HEK293 (cell line): ENCODE results near the gene PPP1R2B.

Experiments
- CTCF ChIA-PET: fragments of 350-600 bp; formaldehyde crosslinking; extraction: SDS; loops from one replicate; lab custom pipeline; 2021; ENCODE audit warnings: antibody characterized with exemption; lab: Yijun Ruan, JAX
- POLR2A ChIA-PET: fragments of 300-600 bp; formaldehyde crosslinking; extraction: SDS; loops from one replicate; lab custom pipeline; 2020; ENCODE audit warnings: antibody characterized with exemption, inconsistent platforms; lab: Yijun Ruan, JAX
- H3K27ac ChIP-seq: fragments of 200-500 bp; sonication (Bioruptor generic); 2 replicates; pipeline ENCODE4 v1.5.1; 2014; ENCODE audit warnings: low read depth, low read length, control low read depth, inconsistent platforms; ENCODE audit errors: extremely low read depth
- H3K36me3 ChIP-seq, 2 experiments: fragments of 200-500 bp in 1 of 2; sonication (Bioruptor generic) in 1 of 2; 1 replicate in 1 of 2; 2 replicates in 1 of 2; pipeline ENCODE4 v1.5.1; 2014 to 2017; ENCODE audit warnings: inconsistent platforms in 2 of 2, low read length in 2 of 2; ENCODE audit not compliant: control insufficient read depth in 2 of 2, insufficient read depth in 1 of 2
- H3K4me1 ChIP-seq: fragments of 200-500 bp; sonication (Bioruptor generic); 2 replicates; pipeline ENCODE4 v1.5.1; 2014; ENCODE audit warnings: mild to moderate bottlenecking, low read length, inconsistent platforms; ENCODE audit not compliant: control insufficient read depth, insufficient read depth
- H3K4me3 ChIP-seq: 2 replicates; pipeline ENCODE4 v1.5.1; 2011; ENCODE audit warnings: low read depth, mild to moderate bottlenecking, control low read depth, low read length, moderate library complexity
- H3K9me3 ChIP-seq: fragments of 200-500 bp; sonication (Bioruptor generic); 2 replicates; pipeline ENCODE4 v1.5.1; 2014; ENCODE audit warnings: low read depth, low read length, inconsistent platforms; ENCODE audit not compliant: control insufficient read depth, insufficient read depth
- GFI1B ChIP-seq: fragments of 450-650 bp; formaldehyde crosslinking; IDR thresholded peaks from 2 replicates; pipeline ENCODE4 v1.5.1; 2016; ENCODE audit warnings: missing biosample characterization, missing genetic modification characterization
- HOXA7 ChIP-seq: sonication (generic); formaldehyde crosslinking; IDR thresholded peaks from 2 replicates; pipeline ENCODE4 v1.8.1; 2022; ENCODE audit warnings: missing genetic modification reagents, borderline replicate concordance
- SP2 ChIP-seq: fragments of 450-650 bp; formaldehyde crosslinking; IDR thresholded peaks from 2 replicates; pipeline ENCODE4 v1.5.1; 2016; ENCODE audit warnings: missing biosample characterization, missing genetic modification characterization
- ZBTB21 ChIP-seq: fragments of 450-650 bp; formaldehyde crosslinking; IDR thresholded peaks from 2 replicates; pipeline ENCODE4 v1.5.1; 2017; ENCODE audit warnings: missing biosample characterization, missing genetic modification characterization
- ZFP37 ChIP-seq: fragments of 450-650 bp; formaldehyde crosslinking; IDR thresholded peaks from 2 replicates; pipeline ENCODE4 v1.5.1; 2016; ENCODE audit warnings: missing biosample characterization, missing genetic modification characterization
- ZNF112 ChIP-seq: fragments of 450-650 bp; formaldehyde crosslinking; IDR thresholded peaks from 2 replicates; pipeline ENCODE4 v1.5.0; 2017; ENCODE audit warnings: missing biosample characterization, missing genetic modification characterization
- ZNF121 ChIP-seq: fragments of 450-650 bp; formaldehyde crosslinking; IDR thresholded peaks from 2 replicates; pipeline ENCODE4 v1.5.1; 2016; ENCODE audit warnings: missing biosample characterization, missing genetic modification characterization
- ZNF24 ChIP-seq: fragments of 450-650 bp; formaldehyde crosslinking; IDR thresholded peaks from 2 replicates; pipeline ENCODE4 v1.5.1; 2016; ENCODE audit warnings: missing biosample characterization, missing genetic modification characterization
- ZNF449 ChIP-seq: fragments of 450-650 bp; formaldehyde crosslinking; IDR thresholded peaks from 2 replicates; pipeline ENCODE4 v1.5.1; 2017; ENCODE audit warnings: missing biosample characterization, mild to moderate bottlenecking, missing genetic modification characterization, moderate library complexity
- ZNF48 ChIP-seq: fragments of 450-650 bp; formaldehyde crosslinking; IDR thresholded peaks from 2 replicates; pipeline ENCODE4 v1.5.1; 2016; ENCODE audit warnings: missing biosample characterization, missing genetic modification characterization
- ZNF521 ChIP-seq: fragments of 450-650 bp; formaldehyde crosslinking; IDR thresholded peaks from 2 replicates; pipeline ENCODE4 v1.5.1; 2017; ENCODE audit warnings: missing biosample characterization, mild to moderate bottlenecking, missing genetic modification characterization
- ZNF677 ChIP-seq: fragments of 450-650 bp; IDR thresholded peaks from 2 replicates; pipeline ENCODE4 v1.5.0; 2018; ENCODE audit warnings: missing biosample characterization, mild to moderate bottlenecking, missing genetic modification characterization, moderate library complexity
- ZNF692 ChIP-seq: fragments of 450-650 bp; formaldehyde crosslinking; IDR thresholded peaks from 2 replicates; pipeline ENCODE4 v1.5.1; 2016; ENCODE audit warnings: missing biosample characterization, missing genetic modification characterization
- ZNF704 ChIP-seq: fragments of 450-650 bp; formaldehyde crosslinking; IDR thresholded peaks from 2 replicates; pipeline ENCODE4 v1.5.1; 2016; ENCODE audit warnings: missing biosample characterization, missing genetic modification characterization
- ZNF747 ChIP-seq: fragments of 450-650 bp; formaldehyde crosslinking; IDR thresholded peaks from 2 replicates; pipeline ENCODE4 v1.5.1; 2016; ENCODE audit warnings: missing biosample characterization, missing genetic modification characterization
- ZSCAN18 ChIP-seq: fragments of 450-650 bp; formaldehyde crosslinking; IDR thresholded peaks from 2 replicates; pipeline ENCODE4 v1.5.1; 2016; ENCODE audit warnings: missing biosample characterization, missing genetic modification characterization

The PPP1R2B gene

GRCh38 chr5:156865427-156865826 lies 15.3 kb downstream of the PPP1R2B start:
- CTCF ChIA-PET: no interaction called here
- no peaks in the 10 kb centered on the region for H3K36me3 ChIP-seq
- H3K9me3 ChIP-seq: no peaks in the 10 kb centered on the region
- no peak overlapping the region for H3K27ac ChIP-seq
- TF ChIP-seq ZNF24 (no peak), HOXA7 (CRISPR knock-in tag) (no peak), ZSCAN18 (tag by site-specific recombination) (no peak)
- no peak overlapping the region for H3K4me3 ChIP-seq
- no peaks in the 10 kb centered on the region for H3K4me1 ChIP-seq
- POLR2A ChIA-PET: no interaction called here

GRCh38 chr5:156870498-156870839 lies 20.4 kb downstream of the PPP1R2B start:
- no peaks in the 10 kb centered on the region for H3K9me3 ChIP-seq
- TF ChIP-seq ZBTB21 (tag by site-specific recombination) (no peak), GFI1B (no peak)
- H3K4me1 ChIP-seq: no peaks in the 10 kb centered on the region
- H3K36me3 ChIP-seq: no peaks in the 10 kb centered on the region
- no peak overlapping the region for H3K4me3 ChIP-seq
- H3K27ac ChIP-seq: no peak overlapping the region
- ChIA-PET CTCF (no interaction called here), POLR2A (no interaction called here)

GRCh38 chr5:156871212-156871611 lies 21.1 kb downstream of the PPP1R2B start:
- H3K36me3 ChIP-seq: no peaks in the 10 kb centered on the region
- H3K4me1 ChIP-seq: no peaks in the 10 kb centered on the region
- H3K4me3 ChIP-seq: no peak overlapping the region
- ChIA-PET POLR2A (no interaction called here), CTCF (no interaction called here)
- H3K27ac ChIP-seq: no peak overlapping the region
- TF ChIP-seq ZNF521: no peak
- no peak for TF ChIP-seq ZNF48 (tag by site-specific recombination)
- TF ChIP-seq ZNF677 (tag by site-specific recombination): no peak
- TF ChIP-seq ZNF747 (tag by site-specific recombination): no peak
- TF ChIP-seq ZNF112 (tag by site-specific recombination): no peak
- no peak for TF ChIP-seq ZFP37 (tag by site-specific recombination)
- no peak for TF ChIP-seq ZNF121 (tag by site-specific recombination)
- TF ChIP-seq ZNF449: no peak
- no peak for TF ChIP-seq ZNF692
- TF ChIP-seq SP2 (tag by site-specific recombination): no peak
- no peak for TF ChIP-seq ZNF704
- H3K9me3 ChIP-seq: no peaks in the 10 kb centered on the region
